ENCODE measurements around the gene TMEM9.
A peak's percentile ranks its signal among the peaks of the same experiment; 100 is the strongest.

GRCh38 chr1:201085902-201086735, 68.2 kb downstream of the TMEM9 start:
- TF ChIP-seq ZNF785 (tag by site-specific recombination; IDR thresholded peaks at IDR 0.05) (no peak), CTCF (tag by site-specific recombination; IDR thresholded peaks at IDR 0.05) (peak; percentile 60), ZFP37 (tag by site-specific recombination; IDR thresholded peaks at IDR 0.05) (no peak), ZBTB21 (tag by site-specific recombination; IDR thresholded peaks at IDR 0.05) (no peak)

Data from HEK293 (cell line).